ENCODE data around the gene TM4SF1. TPM values are rescaled to one million over a fixed set of nuclear protein-coding genes. Genes with fewer than 3 reads are reported as not detected.

Gene TM4SF1
- total RNA-seq, 2 experiments from 2014 or later: 0.83 to 0.92 TPM

GRCh38 chr3:149324332-149324731 lies 53.1 kb downstream of the TM4SF1 start:
- intact Hi-C loops (cut with micrococcal nuclease): no loop called here
- Mint-ChIP-seq H3K27ac (no peak overlapping the region), H3K4me3 (no peak overlapping the region), H3K4me1 (ENCODE audit: low read depth) (no peaks in the 10 kb centered on the region), H3K9me3 (no peaks in the 10 kb centered on the region), H3K27me3 (peaks cover 6% of the 10 kb centered on the region), H3K36me3 (no peaks in the 10 kb centered on the region)
- CTCF ChIA-PET: no interaction called here
- POLR2A ChIA-PET: no interaction called here
- no peak for DNase-seq

GRCh38 chr3:149321640-149322039 lies 55.8 kb downstream of the TM4SF1 start:
- no peaks in the 10 kb centered on the region for H3K4me1 Mint-ChIP-seq (ENCODE audit: low read depth)
- intact Hi-C loops (cut with micrococcal nuclease): no loop called here
- no peaks in the 10 kb centered on the region for H3K9me3 Mint-ChIP-seq
- ChIA-PET CTCF (no interaction called here), POLR2A (no interaction called here)
- H3K4me3 Mint-ChIP-seq: no peak overlapping the region
- no peaks in the 10 kb centered on the region for H3K36me3 Mint-ChIP-seq
- H3K27ac Mint-ChIP-seq: no peak overlapping the region
- peaks cover 6% of the 10 kb centered on the region for H3K27me3 Mint-ChIP-seq
- DNase-seq: no peak

GRCh38 chr3:149321136-149321535 lies 56.3 kb downstream of the TM4SF1 start:
- intact Hi-C loops (cut with micrococcal nuclease): no loop called here
- no peak overlapping the region for H3K27ac Mint-ChIP-seq
- no peaks in the 10 kb centered on the region for H3K4me1 Mint-ChIP-seq (ENCODE audit: low read depth)
- H3K4me3 Mint-ChIP-seq: no peak overlapping the region
- no peak for DNase-seq
- peaks cover 6% of the 10 kb centered on the region for H3K27me3 Mint-ChIP-seq
- H3K36me3 Mint-ChIP-seq: no peaks in the 10 kb centered on the region
- no peaks in the 10 kb centered on the region for H3K9me3 Mint-ChIP-seq
- CTCF ChIA-PET: no interaction called here
- POLR2A ChIA-PET: no interaction called here

DNA sequence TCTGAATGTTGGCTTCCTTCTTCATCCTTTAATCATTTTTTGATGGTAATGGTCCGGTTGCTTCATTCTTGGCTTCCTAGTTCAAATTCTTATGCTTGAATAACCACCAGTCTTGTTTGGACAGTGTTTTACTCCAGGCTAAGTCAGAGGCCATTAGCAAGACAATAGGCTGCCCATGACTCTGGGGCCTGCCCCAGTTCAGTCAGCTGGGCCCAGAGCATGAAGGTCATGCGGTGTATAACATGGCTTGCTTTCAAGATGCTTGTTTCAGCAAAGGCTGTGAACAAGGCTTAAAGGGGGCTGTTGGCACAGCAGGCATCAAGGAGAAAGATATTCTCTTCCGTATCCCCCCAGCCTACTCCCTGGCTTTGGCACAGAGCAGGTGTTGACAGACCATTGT lies 57.7 kb downstream of the TM4SF1 start:
- CTCF ChIA-PET: no interaction called here
- POLR2A ChIA-PET: no interaction called here
- Mint-ChIP-seq H3K36me3 (no peaks in the 10 kb centered on the region), H3K9me3 (no peaks in the 10 kb centered on the region), H3K27me3 (peaks cover 8% of the 10 kb centered on the region), H3K27ac (no peak overlapping the region), H3K4me1 (ENCODE audit: low read depth) (no peaks in the 10 kb centered on the region), H3K4me3 (no peak overlapping the region)
- intact Hi-C loops (cut with micrococcal nuclease): no loop called here
- no peak for DNase-seq

Other genes starting within 250 kb of the TM4SF1 start
- gene HPS3, start 248.0 kb downstream of the TM4SF1 start, total RNA-seq: 10 to 100 TPM; 23.0 to 25.2 TPM
- gene CP, start 155.8 kb downstream of the TM4SF1 start, total RNA-seq: not detected
- gene TM4SF18, start 44.0 kb downstream of the TM4SF1 start, total RNA-seq: not detected
- gene TM4SF4, start 97.0 kb upstream of the TM4SF1 start, total RNA-seq: not detected

Data from activated CD4-positive, alpha-beta memory T cell treated with anti-CD3 and anti-CD28 coated beads for 36 hours (primary cell).